ENCODE data around the gene TFAP2C. TPM values are rescaled to one million over a fixed set of nuclear protein-coding genes. Genes with fewer than 3 reads are reported as not detected.

Gene TFAP2C
- total RNA-seq, 1 donor from 2014 or later: 0.82 TPM

DNA sequence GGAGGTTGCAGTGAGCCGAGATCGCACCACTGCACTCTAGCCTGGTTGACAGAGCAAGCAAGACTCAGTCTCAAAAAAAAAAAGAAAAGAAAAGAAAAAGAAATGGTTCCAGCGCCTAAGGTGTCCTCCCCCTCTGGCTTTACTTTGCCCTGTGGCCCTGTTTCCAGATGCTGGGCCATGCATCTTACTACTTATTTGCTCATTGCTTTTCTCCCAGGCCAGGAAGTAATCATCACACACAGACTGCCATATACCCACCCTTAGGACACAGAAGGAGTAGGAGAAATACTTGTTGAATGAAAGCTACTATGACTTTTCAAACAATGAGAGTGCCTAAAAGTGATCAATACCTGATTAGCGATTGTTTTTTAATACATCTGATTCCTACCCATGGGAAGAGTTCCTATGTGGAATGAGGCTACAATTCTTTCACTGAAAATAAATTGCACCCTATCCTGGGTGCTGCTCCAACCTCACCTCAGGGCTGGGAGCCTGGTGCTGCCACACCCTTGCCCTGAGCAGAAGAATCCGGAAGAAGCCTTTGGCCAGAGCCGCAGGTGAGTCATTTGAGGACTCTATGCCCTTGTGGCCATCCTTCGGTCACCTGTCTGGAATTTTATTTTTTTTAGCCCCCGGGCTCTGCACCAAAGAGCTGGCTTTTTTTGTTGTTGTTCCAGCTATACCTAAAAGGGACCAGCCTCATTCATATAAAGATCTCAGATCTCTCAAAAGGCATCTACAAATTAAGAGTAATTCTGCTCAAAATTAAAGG lies 22.7 kb upstream of the TFAP2C start:
- TF ChIP-seq, protein P1, sequence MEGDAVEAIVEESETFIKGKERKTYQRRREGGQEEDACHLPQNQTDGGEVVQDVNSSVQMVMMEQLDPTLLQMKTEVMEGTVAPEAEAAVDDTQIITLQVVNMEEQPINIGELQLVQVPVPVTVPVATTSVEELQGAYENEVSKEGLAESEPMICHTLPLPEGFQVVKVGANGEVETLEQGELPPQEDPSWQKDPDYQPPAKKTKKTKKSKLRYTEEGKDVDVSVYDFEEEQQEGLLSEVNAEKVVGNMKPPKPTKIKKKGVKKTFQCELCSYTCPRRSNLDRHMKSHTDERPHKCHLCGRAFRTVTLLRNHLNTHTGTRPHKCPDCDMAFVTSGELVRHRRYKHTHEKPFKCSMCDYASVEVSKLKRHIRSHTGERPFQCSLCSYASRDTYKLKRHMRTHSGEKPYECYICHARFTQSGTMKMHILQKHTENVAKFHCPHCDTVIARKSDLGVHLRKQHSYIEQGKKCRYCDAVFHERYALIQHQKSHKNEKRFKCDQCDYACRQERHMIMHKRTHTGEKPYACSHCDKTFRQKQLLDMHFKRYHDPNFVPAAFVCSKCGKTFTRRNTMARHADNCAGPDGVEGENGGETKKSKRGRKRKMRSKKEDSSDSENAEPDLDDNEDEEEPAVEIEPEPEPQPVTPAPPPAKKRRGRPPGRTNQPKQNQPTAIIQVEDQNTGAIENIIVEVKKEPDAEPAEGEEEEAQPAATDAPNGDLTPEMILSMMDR (IDR thresholded peaks at IDR 0.05; ENCODE audit: unreplicated experiment): no peak
- H3K27ac Mint-ChIP-seq (ENCODE audit: unreplicated experiment): no peak overlapping the region
- no peaks in the 10 kb centered on the region for H3K27me3 Mint-ChIP-seq (ENCODE audit: unreplicated experiment)
- no peak overlapping the region for H3K4me3 Mint-ChIP-seq (ENCODE audit: unreplicated experiment)
- H3K36me3 Mint-ChIP-seq (ENCODE audit: low read depth, unreplicated experiment): no peaks in the 10 kb centered on the region
- H3K9me3 Mint-ChIP-seq (ENCODE audit: unreplicated experiment): no peaks in the 10 kb centered on the region
- no peak for DNase-seq (ENCODE audit: low spot score)
- H3K4me1 Mint-ChIP-seq (ENCODE audit: unreplicated experiment): no peaks in the 10 kb centered on the region

DNA sequence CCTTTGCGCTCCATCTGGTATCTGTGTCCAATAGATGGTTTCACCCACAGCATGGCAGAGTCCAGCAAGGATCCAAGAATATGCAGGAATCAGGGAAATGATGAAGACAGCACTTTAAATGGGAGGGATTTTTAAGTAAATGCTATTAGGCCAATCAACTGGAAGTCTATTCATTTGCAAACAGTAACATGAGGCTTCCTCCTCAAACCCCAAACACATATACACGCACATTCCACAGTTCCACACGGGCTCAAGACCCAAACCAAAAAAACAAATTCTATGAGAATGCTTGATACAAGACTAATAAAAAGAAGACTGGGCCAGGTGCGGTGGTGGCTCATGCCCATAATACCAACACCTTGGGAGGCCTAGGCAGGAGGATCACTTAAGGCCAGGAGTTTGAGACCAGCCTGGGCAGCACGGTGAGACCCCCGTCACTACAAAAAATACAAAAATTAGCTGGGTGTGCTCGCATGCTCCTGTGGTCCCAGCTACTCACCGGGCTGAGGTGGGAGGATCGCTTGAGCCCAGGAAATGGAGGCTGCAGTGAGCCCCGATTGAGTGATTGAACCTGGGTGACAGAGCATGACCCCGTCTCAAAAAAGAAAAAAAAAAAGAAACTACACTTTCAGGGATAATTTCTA lies 21.9 kb upstream of the TFAP2C start:
- Mint-ChIP-seq H3K4me3 (ENCODE audit: unreplicated experiment) (no peak overlapping the region), H3K27ac (ENCODE audit: unreplicated experiment) (no peak overlapping the region), H3K4me1 (ENCODE audit: unreplicated experiment) (no peaks in the 10 kb centered on the region), H3K27me3 (ENCODE audit: unreplicated experiment) (no peaks in the 10 kb centered on the region), H3K36me3 (ENCODE audit: low read depth, unreplicated experiment) (no peaks in the 10 kb centered on the region), H3K9me3 (ENCODE audit: unreplicated experiment) (no peaks in the 10 kb centered on the region)
- TF ChIP-seq, protein P1 (IDR thresholded peaks at IDR 0.05; ENCODE audit: unreplicated experiment): no peak
- DNase-seq (ENCODE audit: low spot score): no peak

DNA sequence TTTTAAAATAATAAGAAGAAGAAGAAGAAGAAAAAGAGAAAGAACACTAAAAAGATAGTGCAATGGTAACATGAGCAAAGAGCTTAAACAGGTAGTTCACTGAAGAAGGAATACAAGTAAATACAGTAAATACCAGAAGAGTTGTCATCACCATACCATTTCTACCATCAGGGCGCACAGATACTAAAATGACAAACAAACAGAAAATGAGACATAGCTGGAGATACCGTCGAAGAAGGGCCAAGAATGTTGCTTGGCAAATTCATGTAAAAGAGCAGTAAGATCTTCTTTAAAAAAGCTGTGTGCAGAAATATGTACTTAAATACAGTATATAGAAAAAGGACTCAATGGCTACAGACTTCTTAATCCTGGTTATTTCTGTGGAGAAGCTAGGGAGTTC lies 20.7 kb upstream of the TFAP2C start:
- H3K27ac Mint-ChIP-seq (ENCODE audit: unreplicated experiment): no peak overlapping the region
- no peaks in the 10 kb centered on the region for H3K4me1 Mint-ChIP-seq (ENCODE audit: unreplicated experiment)
- H3K4me3 Mint-ChIP-seq (ENCODE audit: unreplicated experiment): no peak overlapping the region
- no peaks in the 10 kb centered on the region for H3K36me3 Mint-ChIP-seq (ENCODE audit: low read depth, unreplicated experiment)
- H3K27me3 Mint-ChIP-seq (ENCODE audit: unreplicated experiment): no peaks in the 10 kb centered on the region
- DNase-seq (ENCODE audit: low spot score): no peak
- TF ChIP-seq, protein P1 (IDR thresholded peaks at IDR 0.05; ENCODE audit: unreplicated experiment): no peak
- no peaks in the 10 kb centered on the region for H3K9me3 Mint-ChIP-seq (ENCODE audit: unreplicated experiment)

DNA sequence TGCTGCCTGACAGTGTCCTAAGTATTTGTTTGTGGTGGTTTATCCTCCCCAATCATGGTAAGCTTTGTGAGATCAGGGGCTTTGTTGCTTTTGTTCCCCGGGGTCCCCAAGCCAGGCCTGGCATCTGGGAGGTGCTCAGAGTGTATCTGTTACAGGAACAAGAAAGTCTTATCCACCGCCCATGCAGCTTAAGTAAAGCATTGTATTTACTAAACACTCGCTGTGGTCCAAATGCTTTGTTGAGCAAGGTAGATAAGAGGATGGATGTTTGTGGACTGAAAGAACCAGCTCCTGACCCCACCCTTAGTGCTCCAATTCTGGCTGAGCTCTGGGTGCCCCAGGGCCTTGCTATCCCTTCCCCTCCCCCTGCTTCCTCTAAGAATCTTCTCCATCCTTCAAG lies 19.8 kb upstream of the TFAP2C start:
- H3K4me3 Mint-ChIP-seq (ENCODE audit: unreplicated experiment): no peak overlapping the region
- no peaks in the 10 kb centered on the region for H3K9me3 Mint-ChIP-seq (ENCODE audit: unreplicated experiment)
- H3K36me3 Mint-ChIP-seq (ENCODE audit: low read depth, unreplicated experiment): no peaks in the 10 kb centered on the region
- H3K4me1 Mint-ChIP-seq (ENCODE audit: unreplicated experiment): no peaks in the 10 kb centered on the region
- TF ChIP-seq, protein P1 (IDR thresholded peaks at IDR 0.05; ENCODE audit: unreplicated experiment): no peak
- H3K27me3 Mint-ChIP-seq (ENCODE audit: unreplicated experiment): no peaks in the 10 kb centered on the region
- no peak overlapping the region for H3K27ac Mint-ChIP-seq (ENCODE audit: unreplicated experiment)
- no peak for DNase-seq (ENCODE audit: low spot score)

DNA sequence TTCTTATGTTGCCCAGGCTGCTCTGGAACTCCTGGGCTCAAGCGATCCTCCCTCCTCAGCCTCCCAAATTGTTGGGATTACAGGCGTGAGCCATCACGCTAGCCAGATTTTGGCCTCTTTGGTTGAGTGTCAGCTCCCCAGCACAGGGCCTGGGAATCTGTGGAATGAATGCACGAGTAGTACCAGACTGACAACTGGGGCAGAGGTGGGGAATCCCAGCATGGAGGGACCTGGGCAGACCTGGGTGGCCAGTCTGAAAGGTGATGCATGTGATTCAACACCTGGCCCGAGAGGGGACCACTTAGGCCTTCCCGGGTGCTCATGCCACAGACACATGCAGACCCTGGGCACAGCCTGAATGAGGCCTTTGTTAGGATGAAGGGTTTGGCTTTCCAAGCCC lies 19.0 kb upstream of the TFAP2C start:
- Mint-ChIP-seq H3K27ac (ENCODE audit: unreplicated experiment) (no peak overlapping the region), H3K36me3 (ENCODE audit: low read depth, unreplicated experiment) (no peaks in the 10 kb centered on the region), H3K4me3 (ENCODE audit: unreplicated experiment) (no peak overlapping the region), H3K9me3 (ENCODE audit: unreplicated experiment) (no peaks in the 10 kb centered on the region), H3K4me1 (ENCODE audit: unreplicated experiment) (no peaks in the 10 kb centered on the region), H3K27me3 (ENCODE audit: unreplicated experiment) (no peaks in the 10 kb centered on the region)
- TF ChIP-seq, protein P1 (IDR thresholded peaks at IDR 0.05; ENCODE audit: unreplicated experiment): no peak
- DNase-seq (ENCODE audit: low spot score): no peak
